GM12878 (cell line): ENCODE results near the gene ZNF837. TPM values are rescaled to one million over a fixed set of nuclear protein-coding genes. Genes with fewer than 3 reads are reported as not detected.

Experiments used
- BACH1 ChIP-seq: fragments of 450-650 bp; IDR thresholded peaks from 2 replicates; pipeline ENCODE4 v1.6.1; 2017; ENCODE audit warnings: mild to moderate bottlenecking, borderline replicate concordance
- CEBPB ChIP-seq, 2 experiments: fragments of 150-350 bp in 1 of 2; IDR thresholded peaks; 2 replicates each; pipeline ENCODE4 v1.6.1; 2012 to 2014; ENCODE audit warnings: low read depth in 2 of 2, low read length in 2 of 2, borderline replicate concordance in 1 of 2, inconsistent platforms in 1 of 2
- CHD2 ChIP-seq: IDR thresholded peaks from 2 replicates; pipeline ENCODE4 v1.6.1; 2011; ENCODE audit warnings: low read depth, low read length, improper control_type of control experiment, borderline replicate concordance
- CHD4 ChIP-seq: fragments of 200-600 bp; sonication (generic); IDR thresholded peaks from 2 replicates; pipeline ENCODE4 v1.6.1; 2016; ENCODE audit warnings: mild to moderate bottlenecking
- HDAC6 ChIP-seq: fragments of 200-600 bp; sonication (generic); IDR thresholded peaks from one replicate; pipeline ENCODE4 v1.8.0; 2017; ENCODE audit warnings: antibody characterized with exemption; ENCODE audit not compliant: unreplicated experiment
- IRF4 ChIP-seq: IDR thresholded peaks from 2 replicates; pipeline ENCODE4 v1.6.1; 2011; ENCODE audit warnings: low read depth, low read length
- KLF5 ChIP-seq: fragments of 450-650 bp; IDR thresholded peaks from 2 replicates; pipeline ENCODE4 v1.6.1; 2014; ENCODE audit warnings: mild to moderate bottlenecking; ENCODE audit not compliant: partially characterized antibody
- NFYB ChIP-seq: IDR thresholded peaks from 2 replicates; pipeline ENCODE4 v1.6.1; 2011; ENCODE audit warnings: low read depth, mild to moderate bottlenecking, low read length, improper control_type of control experiment, moderate library complexity; ENCODE audit not compliant: insufficient read depth
- POLR2AphosphoS2 ChIP-seq: IDR thresholded peaks from 2 replicates; pipeline ENCODE4 v1.6.1; 2011; ENCODE audit warnings: low read depth, mild to moderate bottlenecking, low read length, improper control_type of control experiment, moderate library complexity
- SUPT20H ChIP-seq: IDR thresholded peaks from 2 replicates; pipeline ENCODE4 v1.6.1; 2011; ENCODE audit warnings: low read depth, mild to moderate bottlenecking, low read length, moderate library complexity, borderline replicate concordance; ENCODE audit not compliant: control insufficient read depth
- TCF7 ChIP-seq: IDR thresholded peaks from 2 replicates; pipeline ENCODE4 v1.6.1; 2014; ENCODE audit warnings: antibody characterized with exemption, borderline replicate concordance
- ZNF274 ChIP-seq: IDR thresholded peaks from one replicate; pipeline ENCODE4 v1.8.0; 2011; ENCODE audit not compliant: insufficient read length, insufficient read depth
- polyA plus RNA-seq, 11 experiments: library from polyadenylated mRNA; depleted of rRNA in 4 of 11; unstranded in 6 of 11; stranded (reverse) in 5 of 11; fragments of >200 nt; fragmentation: Nextera tagmentation in 4 of 11; fragmentation: Illumina TruSeq in 1 of 11; extraction: Ambion mirVana in 4 of 11; extraction: Trizol in 1 of 11; gene quantifications; 1 replicate in 1 of 11; 2 replicates in 10 of 11; pipeline versions ENCODE4 v1.2.1 to v1.2.3, GENCODE V29; 2011 to 2016; ENCODE audit warnings: inconsistent platforms in 2 of 11, missing spikeins in 2 of 11, low read depth in 1 of 11
- total RNA-seq, 4 experiments: library from RNA; depleted of rRNA in 3 of 4; stranded (reverse); fragments of >200 nt in 3 of 4; fragmentation: Illumina TruSeq in 1 of 4; extraction: Trizol in 1 of 4; gene quantifications; 2 replicates each; pipeline versions ENCODE4 v1.2.1 to v1.2.3, GENCODE V29; 2013 to 2021
- TF ChIP-seq, protein P1 (sequence below): IDR thresholded peaks from 2 replicates; pipeline ENCODE4 v1.6.1; 2011; ENCODE audit warnings: borderline replicate concordance, low read depth, mild to moderate bottlenecking, moderate library complexity, low read length; ENCODE audit not compliant: insufficient read depth, poor library complexity, severe bottlenecking
- TF ChIP-seq, protein P2 (sequence below): fragments of 450-650 bp; IDR thresholded peaks from 2 replicates; pipeline ENCODE4 v1.6.1; 2017; ENCODE audit warnings: antibody characterized with exemption, mild to moderate bottlenecking, moderate library complexity

ZNF837 gene
- total and polyA plus RNA-seq, 10 of the 15 experiments (the other 5 are each of a cell fraction or from before 2014, with no cell fraction given), result 0.07 to 2.9 (median 2.0) TPM; not detected in 2

DNA sequence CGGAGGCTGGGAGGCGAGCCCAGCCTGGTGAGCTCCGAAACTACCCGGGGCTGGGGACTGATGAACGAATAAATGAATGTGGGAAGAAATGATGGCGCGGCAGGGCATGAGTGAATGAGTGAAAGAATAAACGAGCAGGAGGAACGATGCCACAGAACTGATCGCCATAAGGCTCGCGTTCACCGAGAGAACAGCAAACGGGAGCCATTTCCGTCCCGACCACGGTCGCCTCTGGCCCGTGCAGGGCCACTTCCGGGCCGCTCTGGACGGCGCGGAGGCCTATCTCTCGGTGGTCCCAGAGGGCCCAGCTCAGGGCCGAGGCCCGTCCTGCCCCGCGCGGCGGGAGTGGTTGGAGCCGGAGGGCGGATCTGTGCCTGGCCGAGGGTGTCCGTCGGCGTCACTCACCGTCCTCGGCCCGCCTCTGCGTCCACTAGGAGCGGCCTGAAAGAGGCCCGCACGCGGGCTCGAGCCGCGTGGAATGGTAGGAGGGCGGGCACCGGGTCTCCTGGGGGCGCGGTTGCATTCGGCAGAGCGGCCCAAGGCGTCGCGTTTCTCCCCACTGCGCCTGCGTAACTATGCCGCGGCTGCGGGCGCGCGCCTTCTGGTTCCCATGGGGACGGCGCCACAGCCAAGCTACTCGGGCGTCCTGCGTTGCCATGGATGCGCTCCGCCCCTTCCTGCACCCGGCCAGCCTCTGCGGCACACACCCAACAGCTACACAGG lies 18.4 kb downstream of the ZNF837 start, which contains the start of gene ZNF497 (continued):
- TF ChIP-seq CEBPB (IDR thresholded peaks at IDR 0.05; ENCODE audit: borderline replicate concordance in 1 of 2, low read depth in 2 of 2, low read length in 2 of 2) (no peak), SUPT20H (no peak), IRF4 (no peak), TCF7 (no peak), POLR2AphosphoS2 (peak; percentile 31; the same call in 1 of the 2 replicates), HDAC6 (no peak), KLF5 (no peak), BACH1 (peak; percentile 52; the same call in 1 of the 2 replicates), NFYB (no peak), ZNF274 (no peak), CHD2 (no peak), CHD4 (no peak)
- TF ChIP-seq, protein P1, sequence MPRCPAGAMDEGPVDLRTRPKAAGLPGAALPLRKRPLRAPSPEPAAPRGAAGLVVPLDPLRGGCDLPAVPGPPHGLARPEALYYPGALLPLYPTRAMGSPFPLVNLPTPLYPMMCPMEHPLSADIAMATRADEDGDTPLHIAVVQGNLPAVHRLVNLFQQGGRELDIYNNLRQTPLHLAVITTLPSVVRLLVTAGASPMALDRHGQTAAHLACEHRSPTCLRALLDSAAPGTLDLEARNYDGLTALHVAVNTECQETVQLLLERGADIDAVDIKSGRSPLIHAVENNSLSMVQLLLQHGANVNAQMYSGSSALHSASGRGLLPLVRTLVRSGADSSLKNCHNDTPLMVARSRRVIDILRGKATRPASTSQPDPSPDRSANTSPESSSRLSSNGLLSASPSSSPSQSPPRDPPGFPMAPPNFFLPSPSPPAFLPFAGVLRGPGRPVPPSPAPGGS, result no peak
- TF ChIP-seq, protein P2, sequence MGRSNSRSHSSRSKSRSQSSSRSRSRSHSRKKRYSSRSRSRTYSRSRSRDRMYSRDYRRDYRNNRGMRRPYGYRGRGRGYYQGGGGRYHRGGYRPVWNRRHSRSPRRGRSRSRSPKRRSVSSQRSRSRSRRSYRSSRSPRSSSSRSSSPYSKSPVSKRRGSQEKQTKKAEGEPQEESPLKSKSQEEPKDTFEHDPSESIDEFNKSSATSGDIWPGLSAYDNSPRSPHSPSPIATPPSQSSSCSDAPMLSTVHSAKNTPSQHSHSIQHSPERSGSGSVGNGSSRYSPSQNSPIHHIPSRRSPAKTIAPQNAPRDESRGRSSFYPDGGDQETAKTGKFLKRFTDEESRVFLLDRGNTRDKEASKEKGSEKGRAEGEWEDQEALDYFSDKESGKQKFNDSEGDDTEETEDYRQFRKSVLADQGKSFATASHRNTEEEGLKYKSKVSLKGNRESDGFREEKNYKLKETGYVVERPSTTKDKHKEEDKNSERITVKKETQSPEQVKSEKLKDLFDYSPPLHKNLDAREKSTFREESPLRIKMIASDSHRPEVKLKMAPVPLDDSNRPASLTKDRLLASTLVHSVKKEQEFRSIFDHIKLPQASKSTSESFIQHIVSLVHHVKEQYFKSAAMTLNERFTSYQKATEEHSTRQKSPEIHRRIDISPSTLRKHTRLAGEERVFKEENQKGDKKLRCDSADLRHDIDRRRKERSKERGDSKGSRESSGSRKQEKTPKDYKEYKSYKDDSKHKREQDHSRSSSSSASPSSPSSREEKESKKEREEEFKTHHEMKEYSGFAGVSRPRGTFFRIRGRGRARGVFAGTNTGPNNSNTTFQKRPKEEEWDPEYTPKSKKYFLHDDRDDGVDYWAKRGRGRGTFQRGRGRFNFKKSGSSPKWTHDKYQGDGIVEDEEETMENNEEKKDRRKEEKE, result no peak
